HCT116 (cell line): ENCODE data around the gene CAMK1D. TPM values are rescaled to one million over a fixed set of nuclear protein-coding genes. Genes with fewer than 3 reads are reported as not detected.

Experiments
- ATAC-seq: fragments of 200-7000 bp; cut with Tn5 transposase; 2 replicates; pipeline ENCODE4 v1.9.1; 2020; ENCODE audit warnings: mild to moderate bottlenecking, moderate library complexity
- BruUV-seq: library from RNA; stranded (reverse); fragments of 400-500 nt; replicated peaks from 2 replicates; lab custom pipeline; 2021; lab: Mats Ljungman, UMichigan
- CTCF ChIA-PET: fragments of 300-600 bp; sonication (Branson Sonifier 250); formaldehyde crosslinking; loops from one replicate; lab custom pipeline; 2021; ENCODE audit warnings: antibody characterized with exemption; lab: Charles Lee
- POLR2A ChIA-PET: fragments of 300-600, 350-600 bp; sonication (Branson Sonifier 250); formaldehyde crosslinking; loops from one replicate; lab custom pipeline; 2021; ENCODE audit warnings: antibody characterized with exemption; lab: Charles Lee
- RAD21 ChIA-PET, 2 experiments: fragments of 300-600 bp; sonication (Branson Sonifier 250); formaldehyde crosslinking; loops; one replicate each; lab custom pipeline; 2023; ENCODE audit warnings: low total read pairs in 2 of 2; ENCODE audit not compliant: uncharacterized antibody in 2 of 2, unreplicated experiment in 2 of 2, low non-redundant PET in 1 of 2; lab: Charles Lee
- DNase-seq: peaks from one replicate; pipeline ENCODE4 v3.0.0-alpha.2; 2010; ENCODE audit warnings: low read depth, low spot score
- H2AFZ ChIP-seq: fragments of 200-600 bp; shearing (Covaris generic), sonication (generic); 2 replicates; pipeline ENCODE4 v1.6.1; 2017; ENCODE audit warnings: low read depth, mixed run types, mixed read lengths, antibody characterized with exemption, low read length; ENCODE audit not compliant: poor library complexity, severe bottlenecking
- H3K27ac ChIP-seq: 2 replicates; pipeline ENCODE4 v1.5.1; 2012; ENCODE audit warnings: low read depth, low read length
- H3K27me3 ChIP-seq: fragments of 200-600 bp; sonication (generic); 2 replicates; pipeline ENCODE4 v1.6.1; 2016; ENCODE audit warnings: mixed run types, low read length, mixed read lengths; ENCODE audit not compliant: insufficient read depth
- H3K36me3 ChIP-seq, 2 experiments: fragments of 200-500 bp in 1 of 2; fragments of 200-600 bp in 1 of 2; sonication (Bioruptor generic) in 1 of 2; sonication (generic) in 1 of 2; 2 replicates each; pipeline versions ENCODE4 v1.5.1 to v1.6.1; 2014 to 2016; ENCODE audit warnings: low read length in 2 of 2, inconsistent platforms in 1 of 2, mixed read lengths in 1 of 2, mixed run types in 1 of 2; ENCODE audit not compliant: insufficient read depth in 2 of 2, control insufficient read depth in 1 of 2
- H3K4me1 ChIP-seq, 2 experiments: fragments of 200-600 bp in 1 of 2; sonication (generic) in 1 of 2; 2 replicates each; pipeline versions ENCODE4 v1.5.1 to v1.6.1; 2012 to 2017; ENCODE audit warnings: low read length in 2 of 2, inconsistent platforms in 1 of 2, mild to moderate bottlenecking in 1 of 2, mixed read lengths in 1 of 2, mixed run types in 1 of 2, moderate library complexity in 1 of 2; ENCODE audit not compliant: insufficient read depth in 2 of 2, control insufficient read depth in 1 of 2
- H3K4me2 ChIP-seq: fragments of 200-600 bp; sonication (generic); 2 replicates; pipeline ENCODE4 v1.6.1; 2017; ENCODE audit warnings: mixed run types, low read length, mixed read lengths
- H3K4me3 ChIP-seq, 2 experiments: fragments of 200-600 bp in 1 of 2; sonication (generic) in 1 of 2; replicated peaks in 1 of 2; 2 replicates each; pipeline ENCODE4 v1.5.1; 2011 to 2016; ENCODE audit warnings: low read length in 2 of 2, control low read depth in 1 of 2, low read depth in 1 of 2, mild to moderate bottlenecking in 1 of 2, mixed read lengths in 1 of 2, mixed run types in 1 of 2
- H3K79me2 ChIP-seq: fragments of 200-600 bp; sonication (generic); 2 replicates; pipeline ENCODE4 v1.6.1; 2017; ENCODE audit warnings: mild to moderate bottlenecking, mixed run types, low read length, moderate library complexity, mixed read lengths; ENCODE audit not compliant: insufficient read depth
- H3K9ac ChIP-seq: fragments of 200-600 bp; sonication (generic); 2 replicates; pipeline ENCODE4 v1.6.1; 2016; ENCODE audit warnings: low read length, mixed read lengths
- H3K9me2 ChIP-seq: fragments of 200-600 bp; sonication (generic), shearing (Covaris generic); 2 replicates; pipeline ENCODE4 v1.6.1; 2017; ENCODE audit warnings: mixed run types, mild to moderate bottlenecking, moderate library complexity; ENCODE audit not compliant: insufficient read depth
- H3K9me3 ChIP-seq, 2 experiments: fragments of 200-500 bp in 1 of 2; fragments of 200-600 bp in 1 of 2; sonication (Bioruptor generic) in 1 of 2; sonication (generic) in 1 of 2; 2 replicates each; pipeline ENCODE4 v1.6.1; 2014 to 2017; ENCODE audit warnings: low read length in 2 of 2, mixed read lengths in 2 of 2, inconsistent platforms in 1 of 2, low read depth in 1 of 2, mild to moderate bottlenecking in 1 of 2, mixed run types in 1 of 2, moderate library complexity in 1 of 2; ENCODE audit not compliant: control insufficient read depth in 1 of 2, insufficient read depth in 1 of 2
- H4K20me1 ChIP-seq: fragments of 200-600 bp; sonication (generic), shearing (Covaris generic); 2 replicates; pipeline ENCODE4 v1.6.1; 2017; ENCODE audit warnings: mixed run types, mild to moderate bottlenecking, moderate library complexity; ENCODE audit not compliant: insufficient read depth
- CEBPB ChIP-seq: IDR thresholded peaks from 2 replicates; pipeline ENCODE4 v1.6.1; 2012; ENCODE audit warnings: low read depth
- EGR1 ChIP-seq: IDR thresholded peaks from 2 replicates; pipeline ENCODE4 v1.6.1; 2012; ENCODE audit warnings: low read depth
- ELF1 ChIP-seq: IDR thresholded peaks from 2 replicates; pipeline ENCODE4 v1.6.1; 2012; ENCODE audit warnings: low read depth, borderline replicate concordance
- EZH2 ChIP-seq: fragments of 200-600 bp; sonication (generic); IDR thresholded peaks from 2 replicates; pipeline ENCODE4 v1.6.1; 2017; ENCODE audit warnings: antibody characterized with exemption, mixed run types
- EZH2phosphoT487 ChIP-seq: fragments of 200-600 bp; IDR thresholded peaks from 2 replicates; pipeline ENCODE4 v1.6.1; 2018; ENCODE audit warnings: antibody characterized with exemption, borderline replicate concordance
- JUND ChIP-seq: IDR thresholded peaks from 2 replicates; pipeline ENCODE4 v1.6.1; 2012
- POLR2A ChIP-seq: IDR thresholded peaks from 2 replicates; pipeline ENCODE4 v1.7.0; 2011; ENCODE audit warnings: borderline replicate concordance; ENCODE audit not compliant: insufficient read depth, insufficient read length; ENCODE audit errors: extremely low read depth
- RAD21 ChIP-seq: IDR thresholded peaks from 2 replicates; pipeline ENCODE4 v1.6.1; 2012; ENCODE audit warnings: low read depth, mild to moderate bottlenecking
- SIN3A ChIP-seq: IDR thresholded peaks from 2 replicates; pipeline ENCODE4 v1.6.1; 2012; ENCODE audit warnings: low read depth
- SRF ChIP-seq: IDR thresholded peaks from 2 replicates; pipeline ENCODE4 v1.6.1; 2012; ENCODE audit warnings: low read depth
- TCF7L2 ChIP-seq: IDR thresholded peaks from 2 replicates; pipeline ENCODE4 v1.7.0; 2011; ENCODE audit warnings: borderline replicate concordance, inconsistent platforms; ENCODE audit not compliant: insufficient read depth, insufficient read length; ENCODE audit errors: extremely low read depth
- ZBTB33 ChIP-seq: IDR thresholded peaks from 2 replicates; pipeline ENCODE4 v1.6.1; 2011; ENCODE audit warnings: mild to moderate bottlenecking, low read length, moderate library complexity; ENCODE audit not compliant: insufficient replicate concordance; ENCODE audit errors: extremely low read depth
- ZNF274 ChIP-seq: fragments of 200-500 bp; sonication (Bioruptor generic); IDR thresholded peaks from 2 replicates; pipeline ENCODE4 v1.6.1; 2014; ENCODE audit warnings: mild to moderate bottlenecking, low read depth, low read length, inconsistent platforms
- intact Hi-C: fragments of 100-400 bp; cut with micrococcal nuclease; formaldehyde crosslinking; loops from 2 replicates; pipeline ENCODE4 v1.10.0; 2022
- total RNA-seq: library from RNA; stranded (reverse); gene quantifications from one replicate; pipeline ENCODE4 v1.2.1, GENCODE V29; 2021; ENCODE audit not compliant: unreplicated experiment
- TF ChIP-seq, protein P1 (sequence below): IDR thresholded peaks from 2 replicates; pipeline ENCODE4 v1.6.1; 2012
- TF ChIP-seq, protein P2 (sequence below), 3 experiments: fragments of 200-600 bp in 1 of 3; sonication (generic) in 1 of 3; IDR thresholded peaks in 2 of 3; conservative IDR thresholded peaks in 1 of 3; 2 replicates each; pipeline ENCODE4 v1.5.1; 2012 to 2017; ENCODE audit warnings: low read depth in 2 of 3, low read length in 2 of 3, antibody characterized with exemption in 1 of 3, borderline replicate concordance in 1 of 3, control low read depth in 1 of 3, mild to moderate bottlenecking in 1 of 3, mixed read lengths in 1 of 3, mixed run types in 1 of 3, moderate library complexity in 1 of 3; ENCODE audit not compliant: insufficient read depth in 1 of 3

CAMK1D gene
- total RNA-seq, 1 experiment from 2014 or later = 9.6 TPM

DNA sequence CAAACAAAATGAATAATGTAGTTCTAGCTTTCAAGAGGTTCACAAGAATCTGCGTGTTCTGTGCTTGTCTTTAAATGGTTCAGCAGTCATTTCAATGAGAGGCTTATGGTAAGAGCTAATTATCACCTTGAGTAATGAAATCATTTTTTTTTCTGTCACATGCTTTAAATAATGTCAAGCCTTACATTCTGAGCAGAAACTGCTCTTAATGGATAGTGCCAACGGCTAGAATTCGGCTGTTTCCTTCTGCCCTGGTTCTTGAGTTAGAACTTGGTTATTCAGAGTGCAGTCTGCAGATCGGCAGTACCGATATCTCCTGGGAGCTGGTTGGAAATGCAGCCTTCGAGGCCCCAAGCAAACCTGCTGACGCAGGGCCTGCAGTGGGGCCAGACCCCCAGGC, 316.2 kb downstream of the CAMK1D start:
- no peak overlapping the region for H3K27ac ChIP-seq
- no peaks in the 10 kb centered on the region for H3K79me2 ChIP-seq
- H3K36me3 ChIP-seq = no peaks in the 10 kb centered on the region
- intact Hi-C loops = no loop called here
- H4K20me1 ChIP-seq = no peaks in the 10 kb centered on the region
- DNase-seq (no peak), ATAC-seq (no peak)
- H3K9me2 ChIP-seq = no peaks in the 10 kb centered on the region
- POLR2A ChIA-PET = no interaction called here
- no peak overlapping the region for H3K4me3 ChIP-seq
- no peaks in the 10 kb centered on the region for H3K27me3 ChIP-seq
- BruUV-seq = no TSS peak
- TF ChIP-seq EGR1 (no peak), SRF (no peak), CEBPB (no peak), JUND (no peak), EZH2 (no peak), ELF1 (no peak), TCF7L2 (no peak), EZH2phosphoT487 (no peak), POLR2A (no peak), SIN3A (no peak), RAD21 (no peak), ZNF274 (no peak), ZBTB33 (no peak)
- TF ChIP-seq, protein P1, sequence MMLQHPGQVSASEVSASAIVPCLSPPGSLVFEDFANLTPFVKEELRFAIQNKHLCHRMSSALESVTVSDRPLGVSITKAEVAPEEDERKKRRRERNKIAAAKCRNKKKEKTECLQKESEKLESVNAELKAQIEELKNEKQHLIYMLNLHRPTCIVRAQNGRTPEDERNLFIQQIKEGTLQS = no peak
- TF ChIP-seq, protein P2, sequence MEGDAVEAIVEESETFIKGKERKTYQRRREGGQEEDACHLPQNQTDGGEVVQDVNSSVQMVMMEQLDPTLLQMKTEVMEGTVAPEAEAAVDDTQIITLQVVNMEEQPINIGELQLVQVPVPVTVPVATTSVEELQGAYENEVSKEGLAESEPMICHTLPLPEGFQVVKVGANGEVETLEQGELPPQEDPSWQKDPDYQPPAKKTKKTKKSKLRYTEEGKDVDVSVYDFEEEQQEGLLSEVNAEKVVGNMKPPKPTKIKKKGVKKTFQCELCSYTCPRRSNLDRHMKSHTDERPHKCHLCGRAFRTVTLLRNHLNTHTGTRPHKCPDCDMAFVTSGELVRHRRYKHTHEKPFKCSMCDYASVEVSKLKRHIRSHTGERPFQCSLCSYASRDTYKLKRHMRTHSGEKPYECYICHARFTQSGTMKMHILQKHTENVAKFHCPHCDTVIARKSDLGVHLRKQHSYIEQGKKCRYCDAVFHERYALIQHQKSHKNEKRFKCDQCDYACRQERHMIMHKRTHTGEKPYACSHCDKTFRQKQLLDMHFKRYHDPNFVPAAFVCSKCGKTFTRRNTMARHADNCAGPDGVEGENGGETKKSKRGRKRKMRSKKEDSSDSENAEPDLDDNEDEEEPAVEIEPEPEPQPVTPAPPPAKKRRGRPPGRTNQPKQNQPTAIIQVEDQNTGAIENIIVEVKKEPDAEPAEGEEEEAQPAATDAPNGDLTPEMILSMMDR (IDR thresholded peaks at IDR 0.05 in 2 of 3, conservative IDR thresholded peaks at IDR 0.05 in 1 of 3; ENCODE audit: borderline replicate concordance in 1 of 3, insufficient read depth in 1 of 3, low read depth in 2 of 3, low read length in 2 of 3) = no peak
- TF ChIP-seq, all 23 proteins: peak for 0
- Histone ChIP-seq H3K9me3 (no peaks in the 10 kb centered on the region), H3K4me2 (no peak overlapping the region), H3K9ac (no peak overlapping the region), H2AFZ (no peak overlapping the region), H3K4me1 (no peaks in the 10 kb centered on the region)
- ChIA-PET CTCF (interaction anchor here (1.4 to 1.8 kb wide), 2 partner anchors 9 kb away, joined by 5 read pairs; no protein-coding TSS in a partner anchor), RAD21 (no interaction called here)
